ENCODE results near the gene AFAP1.

The AFAP1 gene

DNA sequence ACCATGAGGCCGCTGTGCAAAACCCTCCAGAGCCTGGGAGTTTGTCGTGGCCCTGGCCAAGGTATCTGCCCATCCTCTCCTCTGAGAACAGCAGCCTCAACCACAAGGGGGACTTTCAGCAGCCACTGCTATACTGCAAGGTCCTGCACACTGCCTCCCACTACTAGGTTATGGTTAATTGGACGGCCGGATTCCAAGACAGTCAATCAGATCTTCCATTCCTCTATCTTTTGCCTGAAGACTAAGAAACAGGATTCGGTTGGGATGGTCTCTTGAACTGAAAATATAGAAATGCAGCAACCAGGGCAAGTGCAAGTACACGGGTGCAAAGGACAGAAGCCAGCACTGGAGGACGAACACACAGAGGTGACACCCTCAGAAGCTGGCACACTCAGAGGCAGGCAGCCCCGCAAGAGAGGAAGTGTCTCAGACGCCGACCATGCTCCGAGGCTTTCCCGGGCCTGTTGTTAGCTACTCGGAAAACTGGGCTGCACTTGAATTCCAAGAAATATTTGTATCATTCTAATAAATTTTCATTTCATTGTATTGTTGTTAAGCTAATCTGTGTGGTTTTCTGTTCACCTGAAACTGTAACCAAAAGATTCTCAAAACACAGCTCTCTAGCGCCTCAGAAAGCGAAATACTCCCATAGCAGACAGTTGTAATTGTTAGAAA lies 63.3 kb downstream of the AFAP1 start:
- Histone ChIP-seq H3K4me3 (no peak overlapping the region), H3K36me3 (peaks cover 0 to 5% (median 2%) of the 10 kb centered on the region in 11 experiments; a peak in 8 of 22 replicates), H3K9ac (no peak overlapping the region), H3K27ac (no peak overlapping the region), H3K9me3 (replicated peaks in 1 of 11) (peaks cover 0 to 3% (median 0%) of the 10 kb centered on the region in 11 experiments; a peak in 2 of 22 replicates), H3K4me1 (peaks cover 6 to 38% (median 21%) of the 10 kb centered on the region in 10 experiments; a peak in 18 of 20 replicates), H4K20me1 (peaks cover 0 to 59% (median 7%) of the 10 kb centered on the region in 11 experiments; a peak in 8 of 22 replicates), H3K27me3 (no peaks in the 10 kb centered on the region), H3K4me2 (no peak overlapping the region)
- TF ChIP-seq Cebpa-rat (IDR thresholded peaks at IDR 0.05), result no peak

DNA sequence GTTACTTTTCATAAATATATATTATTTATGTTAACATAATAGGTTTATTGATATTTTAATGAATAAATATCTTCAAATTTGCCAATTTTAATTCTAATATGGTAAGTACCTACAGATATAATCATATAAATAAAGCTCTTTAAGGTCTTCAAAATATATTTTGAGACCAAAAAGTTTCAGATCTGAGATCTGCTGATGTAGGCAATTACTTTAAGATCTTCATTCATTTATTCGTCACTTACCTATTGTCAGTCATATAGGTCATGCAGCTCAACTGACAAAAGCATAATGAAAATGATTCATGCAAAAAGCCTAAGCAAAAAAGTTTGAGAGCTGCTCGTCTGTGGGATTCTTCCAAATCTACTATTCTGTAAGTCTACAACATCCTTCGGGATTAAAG lies 64.8 kb downstream of the AFAP1 start:
- Histone ChIP-seq H4K20me1 (peaks cover 0 to 49% (median 7%) of the 10 kb centered on the region in 11 experiments; a peak in 7 of 22 replicates), H3K4me3 (no peak overlapping the region), H3K36me3 (peaks cover 0 to 17% (median 6%) of the 10 kb centered on the region in 11 experiments; a peak in 10 of 22 replicates), H3K9me3 (replicated peaks in 1 of 11) (peaks cover 0 to 7% (median 0%) of the 10 kb centered on the region in 11 experiments; a peak in 2 of 22 replicates), H3K27ac (no peak overlapping the region), H3K9ac (no peak overlapping the region), H3K4me1 (peaks cover 0 to 25% (median 10%) of the 10 kb centered on the region in 10 experiments; a peak in 16 of 20 replicates), H3K27me3 (no peaks in the 10 kb centered on the region), H3K4me2 (no peak overlapping the region)
- no peak for TF ChIP-seq Cebpa-rat (IDR thresholded peaks at IDR 0.05)

DNA sequence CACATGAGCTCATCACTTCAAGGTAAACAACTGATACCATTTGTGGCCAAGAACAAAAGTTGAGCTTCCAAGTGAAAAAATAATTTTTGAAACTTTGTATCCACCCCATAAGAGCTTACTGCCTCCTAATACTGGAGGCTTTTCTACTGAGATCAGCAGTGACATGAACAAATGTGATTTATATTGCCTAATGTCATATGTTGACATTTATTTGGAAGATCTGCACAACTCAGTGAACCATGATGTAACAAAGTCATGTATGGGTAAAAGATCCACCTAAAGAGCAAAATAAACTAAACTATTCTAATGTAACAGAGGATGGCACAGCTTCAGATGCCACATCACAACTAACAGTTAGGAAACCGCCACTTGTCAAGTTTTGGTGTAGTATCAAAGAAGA lies 65.8 kb downstream of the AFAP1 start:
- H3K4me2 ChIP-seq, result no peak overlapping the region
- H3K27ac ChIP-seq, result no peak overlapping the region
- H3K27me3 ChIP-seq, result no peaks in the 10 kb centered on the region
- H4K20me1 ChIP-seq, result peaks cover 0 to 40% (median 5%) of the 10 kb centered on the region in 11 experiments; a peak in 6 of 22 replicates
- TF ChIP-seq Cebpa-rat (IDR thresholded peaks at IDR 0.05), result no peak
- peaks cover 0 to 7% (median 0%) of the 10 kb centered on the region in 11 experiments; a peak in 2 of 22 replicates for H3K9me3 ChIP-seq (replicated peaks in 1 of 11)
- no peak overlapping the region for H3K4me3 ChIP-seq
- peaks cover 0 to 18% (median 6%) of the 10 kb centered on the region in 11 experiments; a peak in 10 of 22 replicates for H3K36me3 ChIP-seq
- no peak overlapping the region for H3K9ac ChIP-seq
- H3K4me1 ChIP-seq, result peaks cover 0 to 18% (median 3%) of the 10 kb centered on the region in 10 experiments; a peak in 7 of 20 replicates

DNA sequence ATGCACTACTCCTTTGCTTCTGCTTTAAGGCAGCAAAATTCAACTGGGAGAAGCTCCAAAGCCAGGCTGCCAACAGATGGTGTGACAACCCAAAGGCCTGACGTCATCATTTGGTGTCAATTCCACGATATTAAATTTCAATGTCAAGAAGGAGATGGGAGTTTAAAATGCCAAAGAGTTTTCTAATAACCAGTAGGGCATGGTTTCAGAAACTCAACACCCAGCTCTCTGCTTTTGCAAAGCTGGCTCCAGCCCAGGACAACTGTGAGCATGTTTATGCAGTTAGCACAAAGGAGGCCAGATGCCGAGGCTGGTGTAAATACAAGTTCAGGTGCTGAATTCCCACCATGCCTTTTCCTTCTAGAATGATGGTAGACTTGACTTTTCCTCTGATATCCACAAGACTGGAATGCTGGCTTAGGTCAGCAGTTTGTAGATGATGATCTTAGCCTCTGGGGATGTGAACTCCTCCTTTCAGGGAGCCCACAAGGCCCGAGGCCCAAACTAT lies 67.3 kb downstream of the AFAP1 start:
- peak overlapping the region in 3 of 11 experiments; percentile 10 to 39 (median 12); a peak in 5 of 22 replicates for H3K4me2 ChIP-seq
- H3K27ac ChIP-seq, result no peak overlapping the region
- H3K4me3 ChIP-seq, result no peak overlapping the region
- H3K36me3 ChIP-seq, result peaks cover 0 to 30% (median 6%) of the 10 kb centered on the region in 11 experiments; a peak in 10 of 22 replicates
- H3K9me3 ChIP-seq (replicated peaks in 1 of 11), result peaks cover 0 to 7% (median 0%) of the 10 kb centered on the region in 11 experiments; a peak in 2 of 22 replicates
- H4K20me1 ChIP-seq, result peaks cover 0 to 24% (median 0%) of the 10 kb centered on the region in 11 experiments; a peak in 4 of 22 replicates
- H3K9ac ChIP-seq, result no peak overlapping the region
- H3K4me1 ChIP-seq, result peaks cover 0 to 18% (median 3%) of the 10 kb centered on the region in 10 experiments; a peak in 7 of 20 replicates
- no peak for TF ChIP-seq Cebpa-rat (IDR thresholded peaks at IDR 0.05)
- no peaks in the 10 kb centered on the region for H3K27me3 ChIP-seq

DNA sequence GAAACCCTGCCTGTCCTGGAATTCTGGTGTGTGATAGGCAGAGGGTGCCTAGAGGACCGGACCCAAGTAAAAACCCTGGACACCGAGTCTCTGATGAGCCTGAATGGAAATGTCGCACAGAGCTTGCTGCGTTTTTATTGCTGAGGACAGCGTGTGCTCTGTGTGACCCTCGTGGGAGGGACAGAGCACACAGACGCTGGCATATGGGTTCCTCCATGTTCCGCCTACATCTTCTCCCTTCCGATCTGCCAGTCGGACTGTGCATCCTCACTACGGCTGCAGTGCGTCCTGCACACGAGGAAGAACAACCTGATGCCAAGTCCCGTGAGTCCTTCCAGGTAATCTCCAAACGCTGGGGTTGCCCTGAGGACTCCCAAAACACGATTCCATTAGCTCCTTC lies 68.3 kb downstream of the AFAP1 start:
- Histone ChIP-seq H3K4me2 (peak overlapping the region in 1 of 11 experiments; percentile 39; a peak in 2 of 22 replicates), H3K27ac (no peak overlapping the region), H3K4me3 (no peak overlapping the region), H3K9ac (no peak overlapping the region), H3K36me3 (peaks cover 0 to 33% (median 6%) of the 10 kb centered on the region in 11 experiments; a peak in 10 of 22 replicates), H3K9me3 (replicated peaks in 1 of 11) (peaks cover 0 to 7% (median 0%) of the 10 kb centered on the region in 11 experiments; a peak in 2 of 22 replicates), H3K27me3 (no peaks in the 10 kb centered on the region), H4K20me1 (peaks cover 0 to 14% (median 0%) of the 10 kb centered on the region in 11 experiments; a peak in 3 of 22 replicates), H3K4me1 (peaks cover 0 to 18% (median 3%) of the 10 kb centered on the region in 10 experiments; a peak in 7 of 20 replicates)
- no peak for TF ChIP-seq Cebpa-rat (IDR thresholded peaks at IDR 0.05)

DNA sequence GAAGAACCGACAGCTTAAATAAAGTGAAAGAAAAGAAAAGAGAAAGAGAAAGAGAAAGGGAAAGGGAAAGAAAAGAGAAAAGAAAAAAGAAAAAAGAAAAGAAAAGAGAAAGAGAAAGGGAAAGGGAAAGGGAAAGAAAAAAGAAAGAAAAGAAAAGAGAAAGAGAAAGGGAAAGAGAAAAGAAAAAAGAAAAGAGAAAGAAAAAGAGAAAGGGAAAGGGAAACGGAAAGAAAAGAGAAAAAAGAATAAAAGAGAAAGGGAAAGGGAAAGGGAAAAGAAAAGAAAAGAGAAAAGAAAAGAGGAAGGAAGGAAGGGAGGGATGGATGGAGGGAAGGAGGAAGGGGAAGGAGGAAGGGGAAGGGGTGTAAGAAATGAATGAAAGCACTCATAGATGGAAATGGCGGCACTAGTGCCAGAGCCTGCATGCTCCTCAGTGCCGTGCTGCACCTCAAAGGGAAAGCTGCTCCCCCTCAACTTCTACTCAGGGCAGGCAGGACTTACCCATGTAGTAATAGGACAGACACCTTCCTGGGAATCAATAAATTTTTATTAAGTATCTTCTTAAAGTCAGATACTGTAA lies 70.7 kb downstream of the AFAP1 start:
- TF ChIP-seq Cebpa-rat (IDR thresholded peaks at IDR 0.05), result no peak
- H3K4me2 ChIP-seq, result no peak overlapping the region
- peaks cover 0 to 7% (median 0%) of the 10 kb centered on the region in 11 experiments; a peak in 2 of 22 replicates for H3K9me3 ChIP-seq (replicated peaks in 1 of 11)
- peaks cover 0 to 7% (median 0%) of the 10 kb centered on the region in 11 experiments; a peak in 1 of 22 replicates for H4K20me1 ChIP-seq
- H3K27ac ChIP-seq, result no peak overlapping the region
- peaks cover 0 to 15% (median 3%) of the 10 kb centered on the region in 10 experiments; a peak in 7 of 20 replicates for H3K4me1 ChIP-seq
- peaks cover 0 to 33% (median 6%) of the 10 kb centered on the region in 11 experiments; a peak in 10 of 22 replicates for H3K36me3 ChIP-seq
- H3K27me3 ChIP-seq, result no peaks in the 10 kb centered on the region
- no peak overlapping the region for H3K9ac ChIP-seq
- no peak overlapping the region for H3K4me3 ChIP-seq

DNA sequence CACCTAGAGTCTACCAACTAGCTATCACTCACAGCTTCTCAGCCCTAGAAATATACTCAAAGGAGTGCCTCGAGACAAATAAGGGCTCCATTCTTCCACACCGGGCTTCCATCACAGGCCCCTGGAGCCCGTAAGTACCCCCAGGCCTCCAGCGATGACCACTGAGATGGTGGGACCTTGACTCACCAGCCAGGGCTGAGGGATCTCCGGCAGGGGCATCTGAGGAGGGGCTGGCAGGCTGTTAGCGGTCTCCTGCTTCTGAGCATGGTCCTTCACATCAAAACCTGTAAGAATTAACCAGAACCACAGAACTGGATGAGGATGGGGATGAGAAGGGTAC lies 71.3 kb downstream of the AFAP1 start:
- Histone ChIP-seq H3K4me2 (no peak overlapping the region), H3K36me3 (peaks cover 0 to 33% (median 6%) of the 10 kb centered on the region in 11 experiments; a peak in 10 of 22 replicates), H4K20me1 (peaks cover 0 to 7% (median 0%) of the 10 kb centered on the region in 11 experiments; a peak in 1 of 22 replicates), H3K4me1 (peaks cover 0 to 15% (median 3%) of the 10 kb centered on the region in 10 experiments; a peak in 7 of 20 replicates), H3K27me3 (no peaks in the 10 kb centered on the region), H3K9me3 (replicated peaks in 1 of 11) (peaks cover 0 to 7% (median 0%) of the 10 kb centered on the region in 11 experiments; a peak in 3 of 22 replicates), H3K4me3 (no peak overlapping the region), H3K9ac (no peak overlapping the region), H3K27ac (no peak overlapping the region)
- TF ChIP-seq Cebpa-rat (IDR thresholded peaks at IDR 0.05), result no peak

DNA sequence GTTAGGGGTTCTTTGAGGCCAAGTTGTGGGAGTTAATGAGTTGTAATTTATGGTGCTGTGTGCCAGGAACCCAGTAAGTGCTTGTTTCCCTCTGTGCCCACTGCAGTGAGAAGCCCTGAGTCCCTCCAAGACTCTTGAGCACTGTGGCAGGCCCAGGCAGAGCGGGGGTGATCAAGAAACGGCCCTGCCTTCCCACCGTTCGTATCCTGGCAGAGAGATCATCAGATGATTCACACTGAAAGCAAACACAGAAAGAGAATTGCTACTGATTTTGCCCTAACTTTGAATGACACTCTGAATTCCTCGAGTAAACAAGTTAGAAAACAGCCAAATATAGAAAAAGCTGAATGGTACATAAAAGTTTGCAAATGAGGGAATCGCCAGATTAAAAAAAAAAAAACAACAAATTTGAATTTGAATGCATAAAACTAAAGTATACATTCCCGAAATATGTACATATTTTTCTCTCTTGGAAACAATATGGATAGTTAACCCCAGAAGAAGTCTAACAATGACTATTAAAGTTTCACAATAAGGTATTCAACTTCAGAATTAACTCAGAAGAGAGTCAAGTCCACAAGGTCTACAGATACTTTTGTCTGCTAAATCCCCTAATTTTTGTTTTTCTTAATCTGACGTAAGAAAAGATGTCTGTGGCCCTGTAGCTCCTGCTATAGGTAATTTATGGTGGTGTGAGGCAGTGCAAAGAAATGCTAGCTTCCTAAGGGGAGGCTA lies 71.8 kb downstream of the AFAP1 start:
- Histone ChIP-seq H3K9ac (no peak overlapping the region), H3K27ac (no peak overlapping the region), H3K4me2 (no peak overlapping the region), H3K4me1 (peaks cover 0 to 15% (median 3%) of the 10 kb centered on the region in 10 experiments; a peak in 7 of 20 replicates), H3K4me3 (no peak overlapping the region), H3K36me3 (peaks cover 0 to 33% (median 6%) of the 10 kb centered on the region in 11 experiments; a peak in 11 of 22 replicates), H3K27me3 (no peaks in the 10 kb centered on the region), H3K9me3 (replicated peaks in 1 of 11) (peaks cover 0 to 7% (median 0%) of the 10 kb centered on the region in 11 experiments; a peak in 3 of 22 replicates), H4K20me1 (peaks cover 0 to 7% (median 0%) of the 10 kb centered on the region in 11 experiments; a peak in 1 of 22 replicates)
- TF ChIP-seq Cebpa-rat (IDR thresholded peaks at IDR 0.05), result no peak

All from BLaER1 treated with 17β-estradiol and CSF1 and Interleukin-3, amounts not matched to agents 10 nM and 100 nM (cell line).